Activated CD4-positive, alpha-beta T cell treated with anti-CD3 and anti-CD28 coated beads for 36 hours (primary cell): ENCODE results near the gene UHRF2. TPM values are rescaled to one million over a fixed set of nuclear protein-coding genes. Genes with fewer than 3 reads are reported as not detected.
"Not testable (repeated sequence)": the region's sequence is repeated elsewhere in the genome, so short reads cannot be mapped to it uniquely, and the experiment has no call there.

Source experiments
- ATAC-seq: fragments of 200-7000 bp; cut with Tn5 transposase; one replicate; pipeline ENCODE4 v1.10.0; 2021; ENCODE audit warnings: mild to moderate bottlenecking, moderate library complexity
- CTCF ChIA-PET: fragments of 350-600 bp; sonication (Branson Sonifier 250); formaldehyde crosslinking; loops from one replicate; lab custom pipeline; 2021; ENCODE audit warnings: antibody characterized with exemption; lab: Charles Lee
- POLR2A ChIA-PET: fragments of 350-600 bp; sonication (Branson Sonifier 250); formaldehyde crosslinking; loops from one replicate; lab custom pipeline; 2021; ENCODE audit warnings: antibody characterized with exemption, inconsistent platforms; lab: Charles Lee
- DNase-seq: peaks from one replicate; pipeline ENCODE4 v3.0.0-alpha.2; 2020
- H3K27ac Mint-ChIP-seq: one replicate; pipeline ENCODE4 v1.8.0; 2021; ENCODE audit warnings: mixed read lengths
- H3K27me3 Mint-ChIP-seq: one replicate; pipeline ENCODE4 v1.8.0; 2021; ENCODE audit warnings: mixed read lengths
- H3K36me3 Mint-ChIP-seq: one replicate; pipeline ENCODE4 v1.8.0; 2021; ENCODE audit warnings: low read depth, mixed read lengths
- H3K4me1 Mint-ChIP-seq: one replicate; pipeline ENCODE4 v1.8.0; 2021; ENCODE audit warnings: mixed read lengths
- H3K4me3 Mint-ChIP-seq: one replicate; pipeline ENCODE4 v1.8.0; 2021; ENCODE audit warnings: mild to moderate bottlenecking, moderate library complexity, mixed read lengths
- H3K9me3 Mint-ChIP-seq: one replicate; pipeline ENCODE4 v1.8.0; 2021; ENCODE audit warnings: low read depth, mixed read lengths
- intact Hi-C, 2 experiments: fragments of 100-400 bp; cut with DNase I in 1 of 2; cut with micrococcal nuclease in 1 of 2; formaldehyde crosslinking; loops; one replicate each; pipeline versions ENCODE4 v1.14.2 to v1.15.1; 2022 to 2024; cut with DNase I, micrococcal nuclease
- total RNA-seq, 2 experiments: library from RNA; stranded (reverse); gene quantifications; one replicate each; pipeline ENCODE4 v1.2.3, GENCODE V29; 2021

Gene UHRF2
- total RNA-seq, 2 experiments from 2014 or later, result 63.7 to 70.9 TPM

DNA sequence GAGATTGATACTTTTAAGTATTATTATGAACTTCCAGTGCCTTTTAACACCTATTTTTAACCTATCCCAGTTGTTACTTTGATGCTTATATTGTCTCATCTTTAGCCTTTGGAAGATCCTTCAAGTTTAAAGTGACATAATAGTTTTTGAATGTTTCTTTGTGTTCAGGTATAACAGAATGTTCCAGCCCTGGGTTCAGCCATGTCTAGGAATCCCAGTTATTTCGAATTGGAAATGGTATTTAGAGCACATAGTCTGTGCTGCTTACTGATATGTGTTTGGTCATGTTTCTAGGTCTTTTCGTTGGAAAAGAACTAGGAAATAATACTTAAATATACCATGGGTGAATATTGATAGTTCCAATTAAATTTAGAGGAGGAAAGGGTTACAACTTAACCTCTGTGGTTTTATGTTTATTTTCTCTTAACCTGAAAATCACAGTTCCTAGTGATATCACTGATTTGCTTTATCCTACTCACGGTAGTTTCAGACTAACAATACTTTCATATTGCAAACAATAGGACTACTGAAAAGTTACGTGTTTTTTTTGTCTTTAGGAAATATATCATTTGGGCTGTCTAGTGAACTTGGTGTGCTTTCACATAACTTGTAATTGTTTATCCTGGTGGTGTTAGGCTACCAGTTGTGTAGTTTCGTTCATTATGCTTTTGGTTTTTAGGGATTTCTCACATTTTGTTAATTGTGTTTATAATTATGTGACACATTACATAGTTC lies 37.8 kb downstream of the UHRF2 start:
- POLR2A ChIA-PET, result no interaction called here

DNA sequence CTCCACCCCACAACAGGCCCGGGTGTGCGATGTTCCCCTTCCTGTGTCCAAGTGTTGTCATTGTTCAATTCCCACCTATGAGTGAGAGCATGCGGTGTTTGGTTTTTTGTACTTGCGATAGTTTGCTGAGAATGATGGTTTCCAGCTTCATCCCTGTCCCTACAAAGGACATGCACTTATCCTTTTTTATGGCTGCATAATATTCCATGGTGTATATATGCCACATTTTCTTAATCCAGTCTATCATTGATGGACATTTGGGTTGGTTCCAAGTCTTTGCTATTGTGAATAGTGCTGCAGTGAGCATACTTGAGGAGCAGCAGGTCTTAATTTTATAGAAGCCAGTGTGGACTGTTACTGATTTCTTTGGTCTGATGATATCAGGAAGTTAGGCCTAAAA lies 42.3 kb downstream of the UHRF2 start:
- ATAC-seq, intact Hi-C loops, H3K27me3 Mint-ChIP-seq, H3K4me3 Mint-ChIP-seq, CTCF ChIA-PET, H3K27ac Mint-ChIP-seq, DNase-seq: not testable (repeated sequence)
- Mint-ChIP-seq H3K36me3 (peaks cover 57% of the 10 kb centered on the region), H3K9me3 (peaks cover 24% of the 10 kb centered on the region), H3K4me1 (peaks cover 34% of the 10 kb centered on the region)
- POLR2A ChIA-PET, result interaction anchor here (0.6 kb wide), 1 partner anchor 13 kb away, joined by 3 read pairs; no protein-coding TSS in a partner anchor

More for the DNA sequence above, 37.8 kb downstream of the UHRF2 start:
- no peak for ATAC-seq
- Mint-ChIP-seq H3K27ac (no peak overlapping the region), H3K27me3 (no peaks in the 10 kb centered on the region), H3K4me3 (no peak overlapping the region), H3K9me3 (peaks cover 9% of the 10 kb centered on the region), H3K4me1 (peaks cover 54% of the 10 kb centered on the region), H3K36me3 (peaks cover 29% of the 10 kb centered on the region)
- intact Hi-C loops, result no loop called here
- CTCF ChIA-PET, result interaction anchor here (0.6 kb wide), 1 partner anchor 137 kb away, joined by 4 read pairs; no protein-coding TSS in a partner anchor
- no peak for DNase-seq

DNA sequence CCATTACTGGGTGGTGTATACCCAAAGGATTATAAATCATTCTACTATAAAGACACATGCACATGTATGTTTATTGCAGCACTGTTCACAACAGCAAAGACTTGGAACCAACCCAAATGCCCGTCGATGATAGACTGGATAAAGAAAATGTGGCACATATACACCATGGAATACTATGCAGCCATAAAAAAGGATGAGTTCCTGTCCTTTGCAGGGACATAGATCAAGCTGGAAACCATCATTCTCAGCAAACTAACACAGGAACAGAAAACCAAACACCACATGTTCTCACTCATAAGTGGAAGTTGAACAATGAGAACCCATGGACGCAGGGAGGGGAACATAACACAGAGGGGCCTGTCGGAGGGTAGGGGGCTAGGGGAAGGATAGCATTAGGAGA lies 45.7 kb downstream of the UHRF2 start:
- H3K27ac Mint-ChIP-seq, CTCF ChIA-PET, intact Hi-C loops, POLR2A ChIA-PET, DNase-seq, H3K27me3 Mint-ChIP-seq, ATAC-seq, H3K4me3 Mint-ChIP-seq: not testable (repeated sequence)
- Mint-ChIP-seq H3K4me1 (peaks cover 21% of the 10 kb centered on the region), H3K9me3 (peaks cover 20% of the 10 kb centered on the region), H3K36me3 (peaks cover 50% of the 10 kb centered on the region)

DNA sequence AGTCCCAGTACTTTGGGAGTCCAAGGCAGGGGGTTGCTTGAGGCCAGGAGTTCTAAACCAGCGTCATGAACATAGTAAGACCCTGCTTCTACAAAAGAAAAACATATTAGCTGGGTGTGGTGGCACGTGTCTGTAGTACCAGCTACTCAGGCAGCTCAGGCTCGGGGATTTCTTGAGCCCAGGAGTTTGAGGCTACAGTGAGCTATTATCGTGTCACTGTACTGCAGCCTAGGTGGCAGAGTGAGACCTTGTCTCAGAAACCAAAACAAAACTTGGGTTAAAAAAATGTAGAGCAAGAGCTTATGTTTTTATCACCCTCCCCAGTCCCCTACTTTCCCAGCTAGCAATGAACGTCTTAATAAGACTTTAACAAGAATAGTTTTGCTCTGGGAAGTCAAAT lies 46.7 kb downstream of the UHRF2 start:
- Mint-ChIP-seq H3K27ac (no peak overlapping the region), H3K4me3 (no peak overlapping the region), H3K27me3 (no peaks in the 10 kb centered on the region), H3K9me3 (peaks cover 15% of the 10 kb centered on the region), H3K36me3 (peaks cover 47% of the 10 kb centered on the region), H3K4me1 (peaks cover 25% of the 10 kb centered on the region)
- POLR2A ChIA-PET, result interaction anchor here (0.6 kb wide), 2 partner anchors 28 to 94 kb away, joined by 3 to 7 read pairs; no protein-coding TSS in a partner anchor
- DNase-seq, result no peak
- ATAC-seq, result no peak
- intact Hi-C loops, result loop anchor here in 1 of 2 experiments (5.0 to 10.0 kb wide), 2 partner anchors 42 to 55 kb away; no protein-coding TSS in a partner anchor
- CTCF ChIA-PET, result no interaction called here

DNA sequence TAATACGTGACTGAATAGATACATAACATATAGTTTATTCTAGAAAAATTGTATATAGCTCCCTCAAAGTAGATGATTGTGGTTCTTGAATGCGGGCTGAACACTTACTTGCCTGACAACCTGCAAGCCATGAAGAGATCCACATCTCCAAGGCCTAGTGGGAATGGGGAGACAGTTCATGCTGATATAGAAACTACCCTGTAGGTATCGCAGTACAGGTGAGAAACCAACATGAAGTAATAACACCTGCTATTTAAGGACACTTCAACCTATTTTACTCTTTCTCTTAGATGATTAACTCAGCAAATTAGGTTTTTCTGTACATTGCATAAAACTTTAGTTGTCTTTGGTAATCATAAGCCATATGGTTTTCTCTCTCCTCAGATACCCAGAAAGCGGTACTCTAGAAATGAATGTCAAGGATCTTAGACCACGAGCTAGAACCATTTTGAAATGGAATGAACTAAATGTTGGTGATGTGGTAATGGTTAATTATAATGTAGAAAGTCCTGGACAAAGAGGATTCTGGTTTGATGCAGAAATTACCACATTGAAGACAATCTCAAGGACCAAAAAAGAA lies 47.3 kb downstream of the UHRF2 start:
- Mint-ChIP-seq H3K36me3 (peaks cover 49% of the 10 kb centered on the region), H3K4me3 (no peak overlapping the region), H3K27ac (no peak overlapping the region), H3K9me3 (peaks cover 15% of the 10 kb centered on the region), H3K4me1 (peaks cover 30% of the 10 kb centered on the region), H3K27me3 (no peaks in the 10 kb centered on the region)
- POLR2A ChIA-PET, result no interaction called here
- ATAC-seq (no peak), DNase-seq (no peak)
- CTCF ChIA-PET, result interaction anchor here (0.7 to 1.6 kb wide), 3 partner anchors 106 to 1720 kb away, joined by 3 to 5 read pairs (median 4); no protein-coding TSS in a partner anchor
- intact Hi-C loops, result loop anchor here in 1 of 2 experiments (5.0 to 10.0 kb wide), 2 partner anchors 43 to 55 kb away; no protein-coding TSS in a partner anchor

DNA sequence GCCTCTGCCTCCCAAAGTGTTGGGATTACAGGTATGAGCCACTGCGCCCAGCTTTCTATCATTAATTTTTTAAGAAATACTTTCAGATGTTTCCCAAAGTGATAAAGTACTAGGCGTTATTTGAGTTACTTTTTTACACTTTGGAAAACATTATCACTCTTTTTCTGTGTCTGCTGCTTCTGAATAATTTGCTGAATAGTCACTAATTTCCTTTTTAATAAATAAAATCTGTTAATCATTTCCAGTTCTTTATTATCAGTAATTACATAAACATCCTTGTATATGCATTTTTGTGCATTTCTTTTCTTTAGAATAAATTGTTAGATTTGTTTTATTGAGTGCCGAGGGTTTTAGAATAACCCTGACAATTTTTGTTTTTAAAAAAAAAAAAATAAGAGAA lies 48.6 kb downstream of the UHRF2 start:
- intact Hi-C loops, result loop anchor here in 1 of 2 experiments (5.0 to 10.0 kb wide), 2 partner anchors 44 to 53 kb away; no protein-coding TSS in a partner anchor
- Mint-ChIP-seq H3K27me3 (no peaks in the 10 kb centered on the region), H3K9me3 (peaks cover 15% of the 10 kb centered on the region), H3K36me3 (peaks cover 40% of the 10 kb centered on the region), H3K27ac (no peak overlapping the region), H3K4me3 (no peak overlapping the region), H3K4me1 (peaks cover 26% of the 10 kb centered on the region)
- ChIA-PET POLR2A (no interaction called here), CTCF (interaction anchor here (1.6 to 2.2 kb wide), 2 partner anchors 11 to 107 kb away, joined by 4 to 9 read pairs; no protein-coding TSS in a partner anchor)
- DNase-seq (no peak), ATAC-seq (no peak)

DNA sequence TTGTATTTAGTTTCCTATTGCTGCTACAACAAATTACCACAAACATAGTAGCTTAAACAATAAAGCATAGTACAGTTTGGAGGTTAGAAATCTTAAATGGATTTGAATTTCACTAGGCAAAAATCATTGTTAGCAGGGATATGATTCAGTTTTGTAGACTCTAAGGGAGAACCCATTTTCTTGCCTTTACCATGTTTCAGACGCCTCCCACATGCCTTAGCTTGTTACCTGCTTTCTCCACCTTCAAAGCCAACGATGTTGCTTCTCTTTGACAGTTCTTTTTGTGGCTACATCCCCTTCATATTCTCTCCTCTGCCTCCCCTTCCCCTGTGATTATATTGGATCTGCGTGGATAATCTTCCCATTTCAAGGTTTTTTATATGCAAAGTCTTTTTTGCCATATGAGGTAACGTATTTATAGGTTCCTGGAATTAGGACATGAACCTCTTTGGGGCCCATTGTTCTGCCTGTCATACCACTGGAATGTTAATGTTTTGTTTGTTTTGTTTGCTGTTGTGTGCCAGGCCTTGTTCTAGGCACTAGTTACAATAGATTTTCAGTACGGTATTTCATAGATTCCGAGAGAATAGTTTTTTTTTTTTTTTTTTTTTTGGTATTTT lies 54.1 kb downstream of the UHRF2 start:
- H3K27me3 Mint-ChIP-seq, result no peaks in the 10 kb centered on the region
- no peaks in the 10 kb centered on the region for H3K9me3 Mint-ChIP-seq
- DNase-seq, result no peak
- ChIA-PET POLR2A (no interaction called here), CTCF (interaction anchor here (0.6 to 1.3 kb wide), 2 partner anchors 14 to 401 kb away, joined by 3 read pairs; no protein-coding TSS in a partner anchor)
- H3K36me3 Mint-ChIP-seq, result peaks cover 18% of the 10 kb centered on the region
- no peak overlapping the region for H3K4me3 Mint-ChIP-seq
- no peak for ATAC-seq
- intact Hi-C loops, result loop anchor here in 1 of 2 experiments (10.0 kb wide), 1 partner anchor 48 kb away; no protein-coding TSS in a partner anchor
- peak overlapping the region; percentile 69 for H3K27ac Mint-ChIP-seq
- peaks cover 21% of the 10 kb centered on the region for H3K4me1 Mint-ChIP-seq

DNA sequence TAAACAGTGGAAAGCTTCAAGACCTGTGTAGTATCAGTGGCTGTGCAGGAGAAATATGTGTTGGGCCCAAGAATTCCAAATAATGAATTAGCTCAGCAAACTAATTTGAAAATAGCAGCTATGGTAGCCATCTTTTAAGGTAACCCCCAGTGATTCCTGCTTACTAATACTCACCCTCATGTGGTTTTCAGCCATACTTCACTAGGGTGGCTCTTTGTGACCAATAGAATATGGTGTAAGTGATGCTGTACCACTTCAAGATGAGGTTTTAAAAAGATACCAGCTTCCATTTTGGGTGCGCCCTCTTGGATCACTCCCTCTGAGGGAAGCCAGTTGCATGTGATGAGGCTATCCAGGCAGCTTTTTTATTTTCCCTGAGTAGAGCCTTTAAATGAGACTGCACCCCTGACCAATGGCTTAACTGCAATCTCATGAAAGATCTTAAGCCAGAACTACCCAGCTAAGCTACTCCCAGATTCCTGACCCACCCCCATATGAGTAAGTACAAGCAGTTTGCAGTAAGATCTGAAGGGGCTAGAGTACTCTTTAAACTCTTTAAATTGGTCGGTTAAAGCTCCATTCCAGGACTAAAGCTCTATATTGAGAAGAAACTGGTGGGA lies 58.3 kb downstream of the UHRF2 start:
- peaks cover 11% of the 10 kb centered on the region for H3K4me1 Mint-ChIP-seq
- no peak overlapping the region for H3K27ac Mint-ChIP-seq
- DNase-seq, result no peak
- H3K27me3 Mint-ChIP-seq, result no peaks in the 10 kb centered on the region
- H3K9me3 Mint-ChIP-seq, result no peaks in the 10 kb centered on the region
- ChIA-PET CTCF (interaction anchor here (0.7 to 1.5 kb wide), 5 partner anchors 9 to 116 kb away, joined by 3 to 9 read pairs (median 4); no protein-coding TSS in a partner anchor), POLR2A (no interaction called here)
- intact Hi-C loops, result no loop called here
- H3K4me3 Mint-ChIP-seq, result no peak overlapping the region
- peak; percentile 42 for ATAC-seq
- peaks cover 15% of the 10 kb centered on the region for H3K36me3 Mint-ChIP-seq

DNA sequence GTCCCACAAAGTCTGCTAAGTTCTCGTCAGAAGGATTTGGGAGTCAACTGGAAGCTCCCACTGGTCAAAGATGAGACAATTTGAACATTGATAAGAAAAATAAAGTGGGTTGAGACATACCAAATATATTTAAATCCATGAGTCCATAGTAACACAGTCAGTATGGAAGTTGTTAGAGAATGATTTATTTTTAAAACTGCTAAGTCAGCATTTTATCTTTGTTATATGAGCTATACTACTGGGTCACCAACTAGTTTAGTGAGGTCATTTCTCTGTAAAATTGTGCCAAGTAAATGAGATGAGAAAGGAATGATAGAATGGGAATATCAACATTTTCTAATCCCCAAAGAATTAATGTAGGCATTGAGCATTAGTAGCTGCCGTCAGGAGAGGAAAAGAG lies 60.2 kb downstream of the UHRF2 start:
- Mint-ChIP-seq H3K36me3 (peaks cover 7% of the 10 kb centered on the region), H3K27me3 (no peaks in the 10 kb centered on the region), H3K27ac (no peak overlapping the region), H3K9me3 (no peaks in the 10 kb centered on the region), H3K4me1 (peaks cover 2% of the 10 kb centered on the region), H3K4me3 (no peak overlapping the region)
- DNase-seq (no peak), ATAC-seq (no peak)
- intact Hi-C loops, result no loop called here
- CTCF ChIA-PET, result interaction anchor here (0.7 to 1.8 kb wide), 3 partner anchors 10 to 150 kb away, joined by 3 to 9 read pairs (median 5); no protein-coding TSS in a partner anchor
- POLR2A ChIA-PET, result no interaction called here

DNA sequence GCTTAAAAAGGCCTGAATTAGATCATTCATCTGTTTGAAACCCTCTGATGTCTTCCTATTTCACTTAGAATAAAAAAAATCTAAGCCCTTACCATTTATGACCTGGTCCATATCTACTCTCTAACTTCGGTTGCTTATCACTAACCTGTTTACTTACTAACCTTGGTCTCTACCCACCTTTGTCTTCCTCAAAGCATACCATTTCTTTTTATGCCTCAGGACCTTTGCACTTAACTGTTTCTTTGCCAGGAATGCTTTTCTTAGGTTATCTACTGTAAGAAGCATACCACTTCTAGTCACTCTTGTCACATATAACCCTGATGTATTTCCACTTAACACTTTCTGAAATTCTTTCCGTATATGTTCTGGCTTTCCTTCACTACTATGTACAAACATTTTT lies 67.0 kb downstream of the UHRF2 start:
- no peak for ATAC-seq
- ChIA-PET POLR2A (no interaction called here), CTCF (interaction anchor here (0.7 kb wide), 1 partner anchor 1055 kb away, joined by 3 read pairs; no protein-coding TSS in a partner anchor)
- Mint-ChIP-seq H3K36me3 (peaks cover 16% of the 10 kb centered on the region), H3K4me1 (no peaks in the 10 kb centered on the region), H3K27me3 (no peaks in the 10 kb centered on the region), H3K9me3 (no peaks in the 10 kb centered on the region), H3K4me3 (no peak overlapping the region), H3K27ac (no peak overlapping the region)
- intact Hi-C loops, result no loop called here
- no peak for DNase-seq

DNA sequence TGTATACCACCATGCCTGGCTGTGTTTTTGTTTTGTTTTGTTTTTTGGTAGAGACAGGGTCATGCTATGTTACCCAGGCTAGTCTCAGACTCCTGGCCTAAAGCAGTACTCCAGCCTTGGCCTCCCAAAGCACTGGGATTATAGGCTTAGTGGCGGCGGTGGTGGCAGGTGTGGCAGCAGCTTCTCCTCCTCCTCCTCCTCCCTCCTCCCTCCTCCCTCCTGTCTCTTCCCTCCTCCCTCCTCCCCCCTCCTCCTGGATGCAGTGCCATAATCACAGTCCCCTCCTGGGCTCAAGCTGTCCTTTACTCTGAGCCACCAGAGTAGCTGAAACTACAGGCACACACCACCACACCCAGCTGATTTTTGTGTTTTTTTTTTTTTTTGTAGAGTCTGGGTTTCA lies 71.2 kb downstream of the UHRF2 start:
- ChIA-PET CTCF (no interaction called here), POLR2A (no interaction called here)
- Mint-ChIP-seq H3K36me3 (peaks cover 29% of the 10 kb centered on the region), H3K9me3 (no peaks in the 10 kb centered on the region), H3K27me3 (no peaks in the 10 kb centered on the region), H3K4me3 (no peak overlapping the region), H3K4me1 (no peaks in the 10 kb centered on the region), H3K27ac (no peak overlapping the region)
- no peak for ATAC-seq
- intact Hi-C loops, result no loop called here
- no peak for DNase-seq
